K562 (cell line): ENCODE measurements around the gene RNF168. TPM values are rescaled to one million over a fixed set of nuclear protein-coding genes. Genes with fewer than 3 reads are reported as not detected.
"Not testable (repeated sequence)": the region's sequence is repeated elsewhere in the genome, so short reads cannot be mapped to it uniquely, and the experiment has no call there.

Experiments used
- ETV6 ChIP-seq, 3 experiments: fragments of 150-350 bp in 1 of 3; sonication (generic) in 1 of 3; formaldehyde crosslinking in 1 of 3; IDR thresholded peaks; 2 replicates each; pipeline versions ENCODE4 v1.6.1 to v1.8.0; 2014 to 2022; ENCODE audit warnings: borderline replicate concordance in 2 of 3, low read depth in 2 of 3, antibody characterized with exemption in 1 of 3, low read length in 1 of 3, mild to moderate bottlenecking in 1 of 3, missing genetic modification reagents in 1 of 3
- GABPB1 ChIP-seq: sonication (generic); formaldehyde crosslinking; IDR thresholded peaks from 2 replicates; pipeline ENCODE4 v1.8.0; 2022; ENCODE audit warnings: mild to moderate bottlenecking, missing genetic modification reagents
- RCOR1 ChIP-seq, 2 experiments: IDR thresholded peaks; 2 replicates each; pipeline ENCODE4 v1.6.1; 2012; ENCODE audit warnings: low read depth in 2 of 2, low read length in 2 of 2, borderline replicate concordance in 1 of 2, improper control_type of control experiment in 1 of 2
- SMAD4 ChIP-seq: fragments of 250-450 bp; sonication (Bioruptor Pico); conservative IDR thresholded peaks from 2 replicates; pipeline ENCODE4 v1.8.0; 2021; ENCODE audit warnings: inconsistent platforms, mild to moderate bottlenecking, moderate library complexity
- SMARCA4 ChIP-seq: fragments of 450-650 bp; IDR thresholded peaks from 2 replicates; pipeline ENCODE4 v1.6.1; 2016
- SPI1 ChIP-seq: IDR thresholded peaks from 2 replicates; pipeline ENCODE4 v1.6.1; 2011; ENCODE audit warnings: low read depth, low read length, control low read depth, borderline replicate concordance
- SREBF1 ChIP-seq: fragments of 150-350 bp; IDR thresholded peaks from 2 replicates; pipeline ENCODE4 v1.6.1; 2014; ENCODE audit warnings: antibody characterized with exemption, low read depth, low read length, borderline replicate concordance
- VEZF1 ChIP-seq: fragments of 200-800 bp; sonication (Bioruptor generic); IDR thresholded peaks from 2 replicates; pipeline ENCODE4 v1.6.1; 2017; ENCODE audit warnings: missing genetic modification characterization, missing compliant biosample characterization
- ZBTB12 ChIP-seq: fragments of 250-450 bp; sonication (Bioruptor Pico); IDR thresholded peaks from 2 replicates; pipeline ENCODE4 v1.4.0; 2020
- ZNF395 ChIP-seq: fragments of 200-800 bp; sonication (Bioruptor generic); IDR thresholded peaks from 2 replicates; pipeline ENCODE4 v1.6.1; 2017; ENCODE audit warnings: missing genetic modification characterization, missing compliant biosample characterization
- ZNF766 ChIP-seq: fragments of 200-800 bp; sonication (Bioruptor generic); conservative IDR thresholded peaks from 2 replicates; pipeline ENCODE4 v1.6.1; 2016; ENCODE audit warnings: missing genetic modification characterization, missing compliant biosample characterization
- polyA plus RNA-seq, 8 experiments: library from polyadenylated mRNA; depleted of rRNA in 4 of 8; stranded (reverse) in 5 of 8; unstranded in 3 of 8; fragments of >200 nt; fragmentation: Nextera tagmentation in 2 of 8; fragmentation: Illumina TruSeq in 1 of 8; extraction: Ambion mirVana in 2 of 8; extraction: Trizol in 1 of 8; gene quantifications; 2 replicates each; pipeline versions ENCODE4 v1.2.1 to v1.2.3, GENCODE V29; 2011 to 2014; ENCODE audit warnings: inconsistent platforms in 1 of 8, missing spikeins in 1 of 8
- total RNA-seq, 7 experiments: library from RNA; depleted of rRNA in 6 of 7; stranded (reverse); fragments of >200 nt in 6 of 7; fragmentation: Illumina TruSeq in 2 of 7; extraction: Trizol in 2 of 7; gene quantifications; 2 replicates each; pipeline versions ENCODE4 v1.2.1 to v1.2.3, GENCODE V29; 2011 to 2021; ENCODE audit warnings: low replicate concordance in 1 of 7
- TF ChIP-seq, protein P1 (sequence below), 2 experiments: fragments of 450-650 bp; IDR thresholded peaks; 2 replicates each; pipeline ENCODE4 v1.6.1; 2018; ENCODE audit warnings: mild to moderate bottlenecking in 2 of 2, low read depth in 1 of 2; ENCODE audit not compliant: partially characterized antibody in 2 of 2
- TF ChIP-seq, protein P2 (sequence below), 2 experiments: fragments of 450-650 bp; conservative IDR thresholded peaks; 2 replicates each; pipeline ENCODE4 v1.6.1; 2017; ENCODE audit warnings: mild to moderate bottlenecking in 2 of 2, moderate library complexity in 2 of 2
- TF ChIP-seq, protein P3 (sequence below): sonication (generic); formaldehyde crosslinking; IDR thresholded peaks from 2 replicates; pipeline ENCODE4 v1.9.0; 2022; ENCODE audit warnings: mild to moderate bottlenecking, missing genetic modification reagents

RNF168 gene
- total and polyA plus RNA-seq, 9 of the 15 experiments (the other 6 are each of a cell fraction or from before 2014, with no cell fraction given): 6.0 to 32.1 (median 16.6) TPM

- TF ChIP-seq, protein P1, sequence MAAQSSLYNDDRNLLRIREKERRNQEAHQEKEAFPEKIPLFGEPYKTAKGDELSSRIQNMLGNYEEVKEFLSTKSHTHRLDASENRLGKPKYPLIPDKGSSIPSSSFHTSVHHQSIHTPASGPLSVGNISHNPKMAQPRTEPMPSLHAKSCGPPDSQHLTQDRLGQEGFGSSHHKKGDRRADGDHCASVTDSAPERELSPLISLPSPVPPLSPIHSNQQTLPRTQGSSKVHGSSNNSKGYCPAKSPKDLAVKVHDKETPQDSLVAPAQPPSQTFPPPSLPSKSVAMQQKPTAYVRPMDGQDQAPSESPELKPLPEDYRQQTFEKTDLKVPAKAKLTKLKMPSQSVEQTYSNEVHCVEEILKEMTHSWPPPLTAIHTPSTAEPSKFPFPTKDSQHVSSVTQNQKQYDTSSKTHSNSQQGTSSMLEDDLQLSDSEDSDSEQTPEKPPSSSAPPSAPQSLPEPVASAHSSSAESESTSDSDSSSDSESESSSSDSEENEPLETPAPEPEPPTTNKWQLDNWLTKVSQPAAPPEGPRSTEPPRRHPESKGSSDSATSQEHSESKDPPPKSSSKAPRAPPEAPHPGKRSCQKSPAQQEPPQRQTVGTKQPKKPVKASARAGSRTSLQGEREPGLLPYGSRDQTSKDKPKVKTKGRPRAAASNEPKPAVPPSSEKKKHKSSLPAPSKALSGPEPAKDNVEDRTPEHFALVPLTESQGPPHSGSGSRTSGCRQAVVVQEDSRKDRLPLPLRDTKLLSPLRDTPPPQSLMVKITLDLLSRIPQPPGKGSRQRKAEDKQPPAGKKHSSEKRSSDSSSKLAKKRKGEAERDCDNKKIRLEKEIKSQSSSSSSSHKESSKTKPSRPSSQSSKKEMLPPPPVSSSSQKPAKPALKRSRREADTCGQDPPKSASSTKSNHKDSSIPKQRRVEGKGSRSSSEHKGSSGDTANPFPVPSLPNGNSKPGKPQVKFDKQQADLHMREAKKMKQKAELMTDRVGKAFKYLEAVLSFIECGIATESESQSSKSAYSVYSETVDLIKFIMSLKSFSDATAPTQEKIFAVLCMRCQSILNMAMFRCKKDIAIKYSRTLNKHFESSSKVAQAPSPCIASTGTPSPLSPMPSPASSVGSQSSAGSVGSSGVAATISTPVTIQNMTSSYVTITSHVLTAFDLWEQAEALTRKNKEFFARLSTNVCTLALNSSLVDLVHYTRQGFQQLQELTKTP (IDR thresholded peaks at IDR 0.05; ENCODE audit: low read depth in 1 of 2, partially characterized antibody in 2 of 2): peak in 1 of 2 experiments; percentile 75
- TF ChIP-seq VEZF1 (CRISPR knock-in tag) (peak; percentile 66), ZBTB12 (CRISPR knock-in tag) (peak; percentile 21; the same call in 1 of the 2 replicates), GABPB1 (CRISPR knock-in tag) (peak; percentile 62), SMARCA4 (peak; percentile 75), ETV6 (IDR thresholded peaks at IDR 0.05; ENCODE audit: borderline replicate concordance in 1 of 2, low read depth in 2 of 2, low read length in 1 of 2) (peak; percentile 37 to 89; a peak in 3 of 4 replicates), SREBF1 (0 out of 2 replicates have a peak, but pooled peaks have one; percentile 42), SMAD4 (CRISPR knock-in tag) (peak; percentile 69; the same call in 1 of the 2 replicates), ZNF766 (CRISPR knock-in tag) (peak; percentile 91), SPI1 (peak; percentile 72), ZNF395 (CRISPR knock-in tag) (peak; percentile 98), RCOR1 (IDR thresholded peaks at IDR 0.05; ENCODE audit: borderline replicate concordance in 1 of 2, low read depth in 2 of 2, low read length in 2 of 2) (peak; percentile 64 to 90; a peak in 3 of 4 replicates)
- TF ChIP-seq, protein P2, sequence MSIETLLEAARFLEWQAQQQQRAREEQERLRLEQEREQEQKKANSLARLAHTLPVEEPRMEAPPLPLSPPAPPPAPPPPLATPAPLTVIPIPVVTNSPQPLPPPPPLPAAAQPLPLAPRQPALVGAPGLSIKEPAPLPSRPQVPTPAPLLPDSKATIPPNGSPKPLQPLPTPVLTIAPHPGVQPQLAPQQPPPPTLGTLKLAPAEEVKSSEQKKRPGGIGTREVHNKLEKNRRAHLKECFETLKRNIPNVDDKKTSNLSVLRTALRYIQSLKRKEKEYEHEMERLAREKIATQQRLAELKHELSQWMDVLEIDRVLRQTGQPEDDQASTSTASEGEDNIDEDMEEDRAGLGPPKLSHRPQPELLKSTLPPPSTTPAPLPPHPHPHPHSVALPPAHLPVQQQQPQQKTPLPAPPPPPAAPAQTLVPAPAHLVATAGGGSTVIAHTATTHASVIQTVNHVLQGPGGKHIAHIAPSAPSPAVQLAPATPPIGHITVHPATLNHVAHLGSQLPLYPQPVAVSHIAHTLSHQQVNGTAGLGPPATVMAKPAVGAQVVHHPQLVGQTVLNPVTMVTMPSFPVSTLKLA (conservative IDR thresholded peaks at IDR 0.05): 0 out of 4 replicates have a peak, but pooled peaks of 1 of the 2 experiments have one; percentile 22
- TF ChIP-seq ETV6 (CRISPR knock-in tag; IDR thresholded peaks at IDR 0.05; ENCODE audit: borderline replicate concordance): not testable (repeated sequence)
- TF ChIP-seq, protein P3, sequence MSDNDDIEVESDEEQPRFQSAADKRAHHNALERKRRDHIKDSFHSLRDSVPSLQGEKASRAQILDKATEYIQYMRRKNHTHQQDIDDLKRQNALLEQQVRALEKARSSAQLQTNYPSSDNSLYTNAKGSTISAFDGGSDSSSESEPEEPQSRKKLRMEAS: peak; percentile 47; the same call in 1 of the 2 replicates
These were observed 8.3 kb upstream of the RNF168 start (continued) for GRCh38 chr3:196511646-196512425.
